Lower lobe of right lung (tissue), 2 donors: Measurements from ENCODE around the gene PSKH1. TPM values are rescaled to one million over a fixed set of nuclear protein-coding genes. Genes with fewer than 3 reads are reported as not detected.

Experiments used
- ATAC-seq, 2 donors: fragments of 200-7000 bp; cut with Tn5 transposase; one replicate each; pipeline ENCODE4 v1.9.1; 2020 to 2022; ENCODE audit warnings: mild to moderate bottlenecking in 2 of 2, moderate library complexity in 2 of 2
- DNase-seq: peaks from one replicate; pipeline ENCODE4 v3.0.0-alpha.2; 2020
- H3K27ac ChIP-seq: fragments of 200-600 bp; one replicate; pipeline ENCODE4 v1.8.0; 2022
- H3K27me3 ChIP-seq: fragments of 200-600 bp; one replicate; pipeline ENCODE4 v1.8.0; 2022; ENCODE audit warnings: low read depth
- H3K36me3 ChIP-seq: fragments of 200-600 bp; one replicate; pipeline ENCODE4 v1.8.0; 2022; ENCODE audit warnings: mild to moderate bottlenecking
- H3K4me1 ChIP-seq: fragments of 200-600 bp; one replicate; pipeline ENCODE4 v1.8.0; 2022
- H3K4me3 ChIP-seq: fragments of 200-600 bp; one replicate; pipeline ENCODE4 v1.8.0; 2022; ENCODE audit warnings: mild to moderate bottlenecking
- H3K9me3 ChIP-seq: fragments of 200-600 bp; one replicate; pipeline ENCODE4 v1.8.0; 2022
- CTCF ChIP-seq: fragments of 200-600 bp; IDR thresholded peaks from one replicate; pipeline ENCODE4 v1.8.0; 2022; ENCODE audit warnings: antibody characterized with exemption, mild to moderate bottlenecking
- intact Hi-C: fragments of 100-400 bp; cut with DNase I; formaldehyde crosslinking; loops from one replicate; pipeline ENCODE4 v1.11.0; 2022
- total RNA-seq: library from RNA; stranded (reverse); fragmentation: NEBNext Ultra II Directional; extraction: Animal tissue kit (Norgen Biotek cat#: 25700); gene quantifications from one replicate; pipeline ENCODE4 v1.2.1, GENCODE V29; 2021
- donor health status: DM: no; HTN: yes; CAD: no; lungs with severe emphysema.

Gene PSKH1
- total RNA-seq, 1 donor from 2014 or later: 28.3 TPM

- no peaks in the 10 kb centered on the region for H3K9me3 ChIP-seq
- H3K4me1 ChIP-seq: peaks cover 25% of the 10 kb centered on the region
- ATAC-seq (no peak), DNase-seq (no peak)
- no peak overlapping the region for H3K27ac ChIP-seq
- no peak overlapping the region for H3K4me3 ChIP-seq
- intact Hi-C loops: no loop called here
- TF ChIP-seq CTCF: no peak
- peaks cover 50% of the 10 kb centered on the region for H3K36me3 ChIP-seq
- no peaks in the 10 kb centered on the region for H3K27me3 ChIP-seq
Measured at GRCh38 chr16:67933805-67934204, 40.8 kb downstream of the PSKH1 start.

GRCh38 chr16:67934306-67935100 lies 41.4 kb downstream of the PSKH1 start:
- peaks cover 25% of the 10 kb centered on the region for H3K4me1 ChIP-seq
- H3K36me3 ChIP-seq: peaks cover 47% of the 10 kb centered on the region
- no peaks in the 10 kb centered on the region for H3K9me3 ChIP-seq
- peak overlapping the region; percentile 97 for H3K4me3 ChIP-seq
- TF ChIP-seq CTCF: no peak
- intact Hi-C loops: no loop called here
- DNase-seq (no peak), ATAC-seq (no peak)
- H3K27me3 ChIP-seq: no peaks in the 10 kb centered on the region
- peak overlapping the region; percentile 97 for H3K27ac ChIP-seq

GRCh38 chr16:67935101-67935401 lies 42.0 kb downstream of the PSKH1 start:
- TF ChIP-seq CTCF: no peak
- no peaks in the 10 kb centered on the region for H3K9me3 ChIP-seq
- peaks cover 48% of the 10 kb centered on the region for H3K36me3 ChIP-seq
- H3K4me3 ChIP-seq: peak overlapping the region; percentile 97
- H3K4me1 ChIP-seq: peaks cover 25% of the 10 kb centered on the region
- peak overlapping the region; percentile 97 for H3K27ac ChIP-seq
- peak in 1 of 2 donors; percentile 0 for ATAC-seq
- intact Hi-C loops: no loop called here
- H3K27me3 ChIP-seq: no peaks in the 10 kb centered on the region
- no peak for DNase-seq

GRCh38 chr16:67935402-67936123 lies 42.5 kb downstream of the PSKH1 start:
- ATAC-seq (peak; percentile 96), DNase-seq (peak; percentile 98)
- Histone ChIP-seq H3K4me1 (peaks cover 25% of the 10 kb centered on the region), H3K36me3 (peaks cover 50% of the 10 kb centered on the region), H3K4me3 (peak overlapping the region; percentile 97), H3K27ac (peak overlapping the region; percentile 97), H3K27me3 (no peaks in the 10 kb centered on the region), H3K9me3 (no peaks in the 10 kb centered on the region)
- no peak for TF ChIP-seq CTCF
- intact Hi-C loops: no loop called here

- Histone ChIP-seq H3K9me3 (no peaks in the 10 kb centered on the region), H3K4me3 (peak within 1 kb of the TSS; percentile 97), H3K27ac (peak within 1 kb of the TSS; percentile 97), H3K36me3 (peaks cover 49% of the 10 kb centered on the region), H3K27me3 (no peaks in the 10 kb centered on the region), H3K4me1 (peaks cover 25% of the 10 kb centered on the region)
- ATAC-seq (peak; percentile 15 to 74), DNase-seq (peak; percentile 77)
- no peak for TF ChIP-seq CTCF
- intact Hi-C loops: no loop called here
Measured at GRCh38 chr16:67936124-67936879, 43.2 kb downstream of the PSKH1 start, which contains the start of gene PSMB10. Gene PSMB10 (minus strand): TSS chr16:67936850. CDS start chr16:67936749, 101 bp downstream.
